HepG2 (cell line): Measurements from ENCODE around the gene CDC20.

Source experiments
- EHMT2 ChIP-seq: fragments of 200-600 bp; sonication (generic); IDR thresholded peaks from 2 replicates; pipeline ENCODE4 v1.7.0; 2017; ENCODE audit warnings: antibody characterized with exemption, low read depth, low read length, borderline replicate concordance
- HCFC1 ChIP-seq: fragments of 150-350 bp; IDR thresholded peaks from 2 replicates; pipeline ENCODE4 v1.6.1; 2014; ENCODE audit warnings: low read depth, low read length
- MYC ChIP-seq: sonication (generic); formaldehyde crosslinking; IDR thresholded peaks from 2 replicates; pipeline ENCODE4 v1.9.0; 2021; ENCODE audit warnings: missing genetic modification reagents, borderline replicate concordance
- NFIC ChIP-seq: IDR thresholded peaks from 2 replicates; pipeline ENCODE4 v1.6.1; 2012; ENCODE audit warnings: mild to moderate bottlenecking, low read length, inconsistent platforms
- NFYB ChIP-seq: sonication (generic); formaldehyde crosslinking; IDR thresholded peaks from 2 replicates; pipeline ENCODE4 v1.4.0; 2020; ENCODE audit warnings: missing genetic modification reagents
- STAG1 ChIP-seq: sonication (generic); formaldehyde crosslinking; IDR thresholded peaks from 2 replicates; pipeline ENCODE4 v1.4.0; 2020; ENCODE audit warnings: missing genetic modification reagents
- ZNF766 ChIP-seq: sonication (generic); formaldehyde crosslinking; IDR thresholded peaks from 2 replicates; pipeline ENCODE4 v1.5.0; 2020; ENCODE audit warnings: missing genetic modification reagents, borderline replicate concordance
- TF ChIP-seq, protein P1 (sequence below): sonication (generic); formaldehyde crosslinking; IDR thresholded peaks from 2 replicates; pipeline ENCODE4 v1.4.0; 2020; ENCODE audit warnings: missing genetic modification reagents, mild to moderate bottlenecking, borderline replicate concordance
- TF ChIP-seq, protein P2 (sequence below): IDR thresholded peaks from 2 replicates; pipeline ENCODE4 v1.6.1; 2018; ENCODE audit warnings: missing genetic modification reagents, mild to moderate bottlenecking, missing compliant biosample characterization

DNA sequence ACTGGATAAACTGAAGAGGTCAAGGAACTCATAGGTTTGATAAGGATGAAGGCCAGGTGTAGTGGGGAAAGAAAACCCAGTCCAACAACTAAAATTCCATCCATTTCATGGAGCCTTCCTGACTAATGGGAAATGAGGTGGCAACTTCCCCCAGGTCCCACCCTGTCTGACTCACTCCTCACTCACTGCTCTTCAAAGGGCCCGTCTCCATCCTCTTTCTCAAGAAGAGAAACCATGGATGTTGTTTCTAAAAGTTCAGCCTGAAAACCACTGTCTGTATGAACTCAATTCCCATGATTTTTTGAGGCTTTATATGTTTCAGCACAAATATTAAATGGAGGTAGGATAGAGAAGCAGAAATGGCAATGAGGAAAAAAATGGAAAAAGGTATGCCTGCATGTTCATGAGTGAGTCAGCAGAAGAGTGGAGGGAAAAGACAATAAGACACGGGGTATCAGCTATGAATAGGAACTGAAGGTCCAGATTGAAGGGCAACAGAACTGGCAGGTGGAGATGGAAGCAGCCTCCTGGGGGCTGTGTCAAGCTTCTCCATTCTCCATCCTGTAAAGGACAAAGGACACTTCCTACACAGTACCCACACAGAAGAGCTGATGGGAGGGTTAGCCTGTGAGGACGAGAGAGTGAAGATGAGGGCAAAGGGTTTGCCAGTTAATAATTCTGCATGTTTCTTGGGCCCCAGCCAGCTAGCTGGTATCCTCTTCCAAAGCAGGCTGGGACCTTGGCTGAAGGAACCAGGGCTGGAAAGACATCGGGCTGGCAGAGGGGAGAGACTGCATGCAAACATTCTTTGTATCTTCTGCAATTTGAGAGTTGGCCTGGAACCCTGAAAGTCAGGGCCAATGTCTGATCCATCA lies 14.5 kb downstream of the CDC20 start:
- TF ChIP-seq, protein P1, sequence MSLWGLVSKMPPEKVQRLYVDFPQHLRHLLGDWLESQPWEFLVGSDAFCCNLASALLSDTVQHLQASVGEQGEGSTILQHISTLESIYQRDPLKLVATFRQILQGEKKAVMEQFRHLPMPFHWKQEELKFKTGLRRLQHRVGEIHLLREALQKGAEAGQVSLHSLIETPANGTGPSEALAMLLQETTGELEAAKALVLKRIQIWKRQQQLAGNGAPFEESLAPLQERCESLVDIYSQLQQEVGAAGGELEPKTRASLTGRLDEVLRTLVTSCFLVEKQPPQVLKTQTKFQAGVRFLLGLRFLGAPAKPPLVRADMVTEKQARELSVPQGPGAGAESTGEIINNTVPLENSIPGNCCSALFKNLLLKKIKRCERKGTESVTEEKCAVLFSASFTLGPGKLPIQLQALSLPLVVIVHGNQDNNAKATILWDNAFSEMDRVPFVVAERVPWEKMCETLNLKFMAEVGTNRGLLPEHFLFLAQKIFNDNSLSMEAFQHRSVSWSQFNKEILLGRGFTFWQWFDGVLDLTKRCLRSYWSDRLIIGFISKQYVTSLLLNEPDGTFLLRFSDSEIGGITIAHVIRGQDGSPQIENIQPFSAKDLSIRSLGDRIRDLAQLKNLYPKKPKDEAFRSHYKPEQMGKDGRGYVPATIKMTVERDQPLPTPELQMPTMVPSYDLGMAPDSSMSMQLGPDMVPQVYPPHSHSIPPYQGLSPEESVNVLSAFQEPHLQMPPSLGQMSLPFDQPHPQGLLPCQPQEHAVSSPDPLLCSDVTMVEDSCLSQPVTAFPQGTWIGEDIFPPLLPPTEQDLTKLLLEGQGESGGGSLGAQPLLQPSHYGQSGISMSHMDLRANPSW (CRISPR knock-in tag): no peak
- TF ChIP-seq NFIC (no peak), ZNF766 (CRISPR knock-in tag) (no peak), HCFC1 (no peak), STAG1 (no peak), EHMT2 (no peak), MYC (CRISPR knock-in tag) (no peak), NFYB (CRISPR knock-in tag) (no peak)
- TF ChIP-seq, protein P2, sequence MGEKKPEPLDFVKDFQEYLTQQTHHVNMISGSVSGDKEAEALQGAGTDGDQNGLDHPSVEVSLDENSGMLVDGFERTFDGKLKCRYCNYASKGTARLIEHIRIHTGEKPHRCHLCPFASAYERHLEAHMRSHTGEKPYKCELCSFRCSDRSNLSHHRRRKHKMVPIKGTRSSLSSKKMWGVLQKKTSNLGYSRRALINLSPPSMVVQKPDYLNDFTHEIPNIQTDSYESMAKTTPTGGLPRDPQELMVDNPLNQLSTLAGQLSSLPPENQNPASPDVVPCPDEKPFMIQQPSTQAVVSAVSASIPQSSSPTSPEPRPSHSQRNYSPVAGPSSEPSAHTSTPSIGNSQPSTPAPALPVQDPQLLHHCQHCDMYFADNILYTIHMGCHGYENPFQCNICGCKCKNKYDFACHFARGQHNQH (CRISPR knock-in tag): no peak
